GM10847 (cell line): Measurements from ENCODE around the gene TMEM8B.

ENCODE experiments used
- POLR2A ChIP-seq: IDR thresholded peaks from 2 replicates; pipeline ENCODE4 v1.6.1; 2011; ENCODE audit not compliant: insufficient read length; ENCODE audit errors: extremely low read depth

TMEM8B gene, protein sequence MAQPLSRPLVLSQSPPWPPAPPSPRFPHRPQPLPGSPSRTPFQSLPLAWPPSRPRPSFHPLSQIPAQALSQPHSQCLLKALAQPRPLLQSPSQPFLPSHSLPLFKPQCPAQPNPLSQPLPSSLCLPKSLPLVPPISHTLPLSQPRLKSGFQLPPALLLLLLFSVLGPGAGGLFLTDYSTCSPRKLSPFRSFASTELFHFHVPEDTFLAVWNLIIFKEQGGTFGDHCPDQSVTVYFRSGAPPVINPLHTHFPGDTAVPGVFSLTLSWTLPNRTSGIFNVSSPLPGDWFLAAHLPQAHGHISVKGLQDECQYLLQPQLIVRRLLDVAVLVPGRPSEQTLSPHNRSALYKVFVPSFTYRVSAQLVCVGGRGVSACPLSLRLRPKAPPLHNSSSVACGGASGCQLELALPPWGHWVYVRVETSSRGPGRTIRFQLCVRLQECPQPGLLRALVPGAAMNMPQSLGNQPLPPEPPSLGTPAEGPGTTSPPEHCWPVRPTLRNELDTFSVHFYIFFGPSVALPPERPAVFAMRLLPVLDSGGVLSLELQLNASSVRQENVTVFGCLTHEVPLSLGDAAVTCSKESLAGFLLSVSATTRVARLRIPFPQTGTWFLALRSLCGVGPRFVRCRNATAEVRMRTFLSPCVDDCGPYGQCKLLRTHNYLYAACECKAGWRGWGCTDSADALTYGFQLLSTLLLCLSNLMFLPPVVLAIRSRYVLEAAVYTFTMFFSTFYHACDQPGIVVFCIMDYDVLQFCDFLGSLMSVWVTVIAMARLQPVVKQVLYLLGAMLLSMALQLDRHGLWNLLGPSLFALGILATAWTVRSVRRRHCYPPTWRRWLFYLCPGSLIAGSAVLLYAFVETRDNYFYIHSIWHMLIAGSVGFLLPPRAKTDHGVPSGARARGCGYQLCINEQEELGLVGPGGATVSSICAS

GRCh38 chr9:35829084-35829763 is at the start of gene TMEM8B:
Gene TMEM8B, plus strand, starts transcription at chr9:35829228. Its CDS starts 220 bp downstream, at chr9:35829448.
- peak; percentile 18 for TF ChIP-seq POLR2A

- no peak for TF ChIP-seq POLR2A
Measured at GRCh38 chr9:35781066-35781465, 48.0 kb upstream of the TMEM8B start.

GRCh38 chr9:35783418-35783817 is 45.6 kb upstream of the TMEM8B start:
- TF ChIP-seq POLR2A = no peak

DNA sequence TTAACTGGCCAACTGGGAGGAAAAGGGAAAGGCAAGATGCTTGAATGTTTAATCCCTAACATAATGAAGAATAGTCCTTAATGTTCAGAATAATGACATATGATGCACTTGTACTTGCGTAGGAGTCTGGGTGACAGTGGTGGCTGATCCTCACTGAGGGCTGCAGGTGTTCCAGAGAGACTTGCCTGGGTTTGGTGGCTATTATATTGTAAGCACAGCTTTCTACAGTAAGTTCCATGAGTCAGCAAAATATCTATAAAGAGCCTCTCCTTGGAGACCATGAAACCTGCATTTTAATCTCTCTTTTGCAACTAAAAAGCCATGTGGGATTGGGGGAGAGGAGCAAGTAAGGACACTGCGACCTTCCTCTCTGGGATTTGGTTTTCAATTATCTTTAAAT is 39.5 kb upstream of the TMEM8B start:
- TF ChIP-seq POLR2A = no peak

DNA sequence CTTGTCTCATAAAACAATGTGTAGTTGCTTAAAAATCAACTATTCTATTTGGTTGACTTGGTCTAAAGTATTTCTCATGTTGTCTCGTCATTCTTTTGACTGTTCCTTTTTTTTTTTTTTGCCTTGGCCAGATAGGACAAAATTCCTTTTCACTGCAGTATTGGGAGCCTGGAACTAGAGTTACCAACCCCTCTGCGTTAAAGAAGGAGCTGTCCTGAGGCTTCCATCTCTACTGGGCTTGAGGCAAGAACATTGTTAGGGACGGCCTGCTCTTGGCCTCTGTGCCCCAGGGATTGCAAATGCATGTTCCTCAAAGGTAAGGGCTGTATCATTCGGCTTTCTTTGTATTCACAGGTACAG is 39.0 kb upstream of the TMEM8B start:
- no peak for TF ChIP-seq POLR2A

- TF ChIP-seq POLR2A = no peak
Measured at GRCh38 chr9:35790385-35791296, 38.4 kb upstream of the TMEM8B start.

- TF ChIP-seq POLR2A = no peak
Measured at GRCh38 chr9:35791297-35791921, 37.6 kb upstream of the TMEM8B start, which contains the start of gene NPR2. Gene NPR2, plus strand, starts transcription at chr9:35791591. Its CDS starts 818 bp downstream, at chr9:35792409.

GRCh38 chr9:35792024-35792813 is 36.8 kb upstream of the TMEM8B start:
- no peak for TF ChIP-seq POLR2A

DNA sequence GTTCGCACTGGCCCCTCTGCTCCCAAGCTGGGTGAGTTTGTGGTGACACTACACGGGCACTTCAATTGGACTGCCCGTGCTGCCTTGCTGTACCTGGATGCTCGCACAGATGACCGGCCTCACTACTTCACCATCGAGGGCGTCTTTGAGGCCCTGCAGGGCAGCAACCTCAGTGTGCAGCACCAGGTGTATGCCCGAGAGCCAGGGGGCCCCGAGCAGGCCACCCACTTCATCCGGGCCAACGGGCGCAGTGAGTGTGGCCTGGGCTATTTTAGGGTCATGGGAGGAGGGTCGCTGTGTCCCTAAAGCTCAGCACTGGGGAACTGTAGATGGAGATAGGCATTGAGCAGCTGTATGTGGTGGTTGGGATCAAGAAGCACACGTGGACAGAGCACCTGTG is 36.2 kb upstream of the TMEM8B start:
- TF ChIP-seq POLR2A = no peak

DNA sequence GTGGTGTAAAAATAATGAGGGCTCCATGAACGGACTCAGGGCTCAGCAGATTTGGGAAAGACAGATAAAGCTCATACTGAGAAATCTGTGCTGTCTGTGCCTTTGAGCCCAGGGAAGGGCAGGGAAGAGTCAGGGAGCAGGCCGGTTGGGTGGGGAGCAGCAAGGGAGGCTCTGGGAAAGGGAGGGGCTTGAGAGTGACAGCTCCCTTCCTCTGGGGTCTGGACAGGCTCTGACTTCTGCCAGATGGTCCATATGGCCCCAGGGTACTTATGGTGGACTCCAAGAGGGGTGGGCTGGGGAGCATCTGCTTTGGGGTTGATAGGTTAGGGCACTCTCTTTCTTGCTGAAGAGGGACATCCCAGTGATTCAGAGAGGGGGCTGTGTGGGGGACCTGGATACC is 35.6 kb upstream of the TMEM8B start:
- no peak for TF ChIP-seq POLR2A

- no peak for TF ChIP-seq POLR2A
Measured at GRCh38 chr9:35795695-35796094, 33.3 kb upstream of the TMEM8B start.

DNA sequence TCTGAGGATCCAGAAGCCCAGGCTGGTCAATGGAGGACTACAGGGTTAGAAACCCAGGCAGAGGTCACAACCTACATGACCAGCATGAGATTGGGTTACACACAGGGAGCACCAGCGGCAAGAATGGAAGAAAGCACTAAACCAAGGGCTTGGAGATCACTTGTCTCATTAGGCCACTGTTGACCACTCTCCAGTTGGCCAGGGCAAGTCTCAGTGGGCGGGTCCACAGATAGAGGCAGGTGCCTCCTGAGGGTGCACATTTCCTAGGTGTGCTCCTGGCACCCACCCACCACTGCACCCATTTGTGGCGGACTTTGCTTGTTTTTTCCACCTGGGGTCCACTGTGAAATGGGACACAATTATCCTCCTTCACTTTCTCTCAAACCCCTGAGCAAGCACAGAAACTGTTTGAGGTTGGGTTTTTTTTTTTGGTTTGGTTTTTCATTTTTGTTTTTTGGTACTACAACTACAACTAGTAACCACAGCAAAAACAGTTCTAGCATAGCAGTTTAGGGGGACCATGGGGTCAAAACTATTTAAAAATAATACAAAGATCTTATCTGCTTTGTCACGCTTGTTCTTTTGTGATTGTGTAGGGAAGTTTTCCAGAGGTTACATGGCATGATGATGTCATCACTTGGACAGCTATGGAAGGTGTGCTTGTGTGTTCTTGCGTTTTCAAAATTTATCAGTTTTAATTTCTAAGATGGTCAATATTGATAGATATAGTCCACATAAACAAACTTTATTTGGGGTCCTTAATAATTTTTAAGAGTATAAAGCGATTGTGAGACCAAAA is 31.5 kb upstream of the TMEM8B start:
- TF ChIP-seq POLR2A = no peak

GRCh38 chr9:35798658-35799374 is 30.2 kb upstream of the TMEM8B start:
- no peak for TF ChIP-seq POLR2A
